ENCODE results near the gene CD52.

Gene CD52

GRCh38 chr1:26317612-26318337 lies at the start of gene CD52:
Gene CD52, plus strand, starts transcription at chr1:26317958. Its CDS starts 60 bp downstream, at chr1:26318018.
- no peak for TF ChIP-seq POLR2A (IDR thresholded peaks at IDR 0.05; ENCODE audit: low read length)
- no peak for TF ChIP-seq GATA1 (IDR thresholded peaks at IDR 0.05; ENCODE audit: low read depth, low read length)
- DNase-seq = peak in 1 of 2 experiments; percentile 32

- TF ChIP-seq GATA1 (IDR thresholded peaks at IDR 0.05; ENCODE audit: low read depth, low read length) = no peak
- TF ChIP-seq POLR2A (IDR thresholded peaks at IDR 0.05; ENCODE audit: low read length) = no peak
- DNase-seq = no peak
Measured at GRCh38 chr1:26268290-26269197, 49.2 kb upstream of the CD52 start.

GRCh38 chr1:26269198-26269550 lies 48.6 kb upstream of the CD52 start:
- no peak for DNase-seq
- TF ChIP-seq GATA1 (IDR thresholded peaks at IDR 0.05; ENCODE audit: low read depth, low read length) (no peak), POLR2A (IDR thresholded peaks at IDR 0.05; ENCODE audit: low read length) (no peak)

- TF ChIP-seq POLR2A (IDR thresholded peaks at IDR 0.05; ENCODE audit: low read length) (no peak), GATA1 (IDR thresholded peaks at IDR 0.05; ENCODE audit: low read depth, low read length) (no peak)
- no peak for DNase-seq
Measured at GRCh38 chr1:26274801-26275425, 42.8 kb upstream of the CD52 start.

- TF ChIP-seq GATA1 (IDR thresholded peaks at IDR 0.05; ENCODE audit: low read depth, low read length) (no peak), POLR2A (IDR thresholded peaks at IDR 0.05; ENCODE audit: low read length) (peak; percentile 56)
- DNase-seq = peak in 1 of 2 experiments; percentile 92
Measured at GRCh38 chr1:26275580-26276431, 42.0 kb upstream of the CD52 start.

- no peak for DNase-seq
- TF ChIP-seq POLR2A (IDR thresholded peaks at IDR 0.05; ENCODE audit: low read length) = no peak
- no peak for TF ChIP-seq GATA1 (IDR thresholded peaks at IDR 0.05; ENCODE audit: low read depth, low read length)
Measured at GRCh38 chr1:26276432-26276838, 41.3 kb upstream of the CD52 start.

- DNase-seq = no peak
- TF ChIP-seq POLR2A (IDR thresholded peaks at IDR 0.05; ENCODE audit: low read length) = no peak
- no peak for TF ChIP-seq GATA1 (IDR thresholded peaks at IDR 0.05; ENCODE audit: low read depth, low read length)
Measured at GRCh38 chr1:26277261-26277661, 40.5 kb upstream of the CD52 start.

GRCh38 chr1:26277719-26278118 lies 40.0 kb upstream of the CD52 start:
- TF ChIP-seq GATA1 (IDR thresholded peaks at IDR 0.05; ENCODE audit: low read depth, low read length) = no peak
- TF ChIP-seq POLR2A (IDR thresholded peaks at IDR 0.05; ENCODE audit: low read length) = no peak
- DNase-seq = no peak

- peak; percentile 22 for TF ChIP-seq POLR2A (IDR thresholded peaks at IDR 0.05; ENCODE audit: low read length)
- no peak for TF ChIP-seq GATA1 (IDR thresholded peaks at IDR 0.05; ENCODE audit: low read depth, low read length)
- peak in 1 of 2 experiments; percentile 71 for DNase-seq
Measured at GRCh38 chr1:26278303-26278702, 39.5 kb upstream of the CD52 start.

- DNase-seq = peak in 1 of 2 experiments; percentile 56
- TF ChIP-seq GATA1 (IDR thresholded peaks at IDR 0.05; ENCODE audit: low read depth, low read length) (no peak), POLR2A (IDR thresholded peaks at IDR 0.05; ENCODE audit: low read length) (no peak)
Measured at GRCh38 chr1:26278724-26279455, 38.9 kb upstream of the CD52 start.

GRCh38 chr1:26279456-26280332 lies 38.1 kb upstream of the CD52 start, which contains the start of gene SH3BGRL3:
Gene SH3BGRL3, plus strand, starts transcription at chr1:26280086. Its CDS starts 70 bp downstream, at chr1:26280156.
- peak in 1 of 2 experiments; percentile 92 for DNase-seq
- TF ChIP-seq POLR2A (IDR thresholded peaks at IDR 0.05; ENCODE audit: low read length) (peak; percentile 90), GATA1 (IDR thresholded peaks at IDR 0.05; ENCODE audit: low read depth, low read length) (no peak)

Data from erythroblast (primary cell).